T-helper 1 cell treated with Interleukin-12 subunit alpha and Interleukin-12 subunit beta and Interleukin-4 antibody, amounts not matched to agents 30 ng/mL and 1 ng/mL, for 36 hours (primary cell): Measurements from ENCODE around the gene C1orf141. TPM values are rescaled to one million over a fixed set of nuclear protein-coding genes. Genes with fewer than 3 reads are reported as not detected.
"Not testable (repeated sequence)": the region's sequence is repeated elsewhere in the genome, so short reads cannot be mapped to it uniquely, and the experiment has no call there.

Experiments
- intact Hi-C: fragments of 100-400 bp; cut with micrococcal nuclease; formaldehyde crosslinking; loops from one replicate; pipeline ENCODE4 v1.15.1; 2024
- total RNA-seq: library from RNA; stranded (reverse); gene quantifications from 2 replicates; pipeline ENCODE4 v1.2.3, GENCODE V29; 2022

C1orf141 gene
- total RNA-seq, 1 donor from 2014 or later: not detected

GRCh38 chr1:67146101-67146500 is 11.3 kb upstream of the C1orf141 start:
- intact Hi-C loops: loop anchor here (5.0 kb wide), 2 partner anchors 164 to 286 kb away; partner anchors contain the start of gene SERBP1

GRCh38 chr1:67144696-67145095 is 9.9 kb upstream of the C1orf141 start:
- intact Hi-C loops: loop anchor here (1.0 to 5.0 kb wide), 5 partner anchors 19 to 288 kb away; partner anchors contain the start of gene SERBP1

GRCh38 chr1:67143966-67144365 is 9.2 kb upstream of the C1orf141 start:
- intact Hi-C loops: loop anchor here (1.0 kb wide), 6 partner anchors 19 to 384 kb away; partner anchors contain the start of gene SLC35D1

- intact Hi-C loops: loop anchor here (1.0 kb wide), 3 partner anchors 89 to 383 kb away; partner anchors contain the start of gene SLC35D1
Measured at GRCh38 chr1:67142931-67143330, 8.2 kb upstream of the C1orf141 start.

GRCh38 chr1:67141832-67142231 is 7.1 kb upstream of the C1orf141 start:
- intact Hi-C loops: not testable (repeated sequence)

- intact Hi-C loops: no loop called here
Measured at GRCh38 chr1:67140460-67140859, 5.7 kb upstream of the C1orf141 start.

- intact Hi-C loops: no loop called here
Measured at GRCh38 chr1:67138813-67139499, 4.2 kb upstream of the C1orf141 start.

GRCh38 chr1:67137307-67137753 is 2.6 kb upstream of the C1orf141 start:
- intact Hi-C loops: no loop called here

GRCh38 chr1:67135354-67135753 is 584 bp upstream of the C1orf141 start:
- intact Hi-C loops: no loop called here

GRCh38 chr1:67133177-67133576 is 1.6 kb downstream of the C1orf141 start:
- intact Hi-C loops: no loop called here

- intact Hi-C loops: no loop called here
Measured at GRCh38 chr1:67130673-67131072, 4.1 kb downstream of the C1orf141 start.

- intact Hi-C loops: no loop called here
Measured at GRCh38 chr1:67126974-67127373, 7.8 kb downstream of the C1orf141 start.

GRCh38 chr1:67126111-67126746 is 8.5 kb downstream of the C1orf141 start:
- intact Hi-C loops: no loop called here

- intact Hi-C loops: no loop called here
Measured at GRCh38 chr1:67124455-67124854, 10.3 kb downstream of the C1orf141 start.

- intact Hi-C loops: no loop called here
Measured at GRCh38 chr1:67120855-67121619, 13.7 kb downstream of the C1orf141 start.

- intact Hi-C loops: no loop called here
Measured at GRCh38 chr1:67118646-67119045, 16.1 kb downstream of the C1orf141 start.

- intact Hi-C loops: no loop called here
Measured at GRCh38 chr1:67118191-67118590, 16.6 kb downstream of the C1orf141 start.

GRCh38 chr1:67114162-67114561 is 20.6 kb downstream of the C1orf141 start:
- intact Hi-C loops: no loop called here

- intact Hi-C loops: no loop called here
Measured at GRCh38 chr1:67110352-67110751, 24.4 kb downstream of the C1orf141 start.

GRCh38 chr1:67105508-67105907 is 29.3 kb downstream of the C1orf141 start:
- intact Hi-C loops: no loop called here

GRCh38 chr1:67103548-67103947 is 31.2 kb downstream of the C1orf141 start:
- intact Hi-C loops: no loop called here

- intact Hi-C loops: no loop called here
Measured at GRCh38 chr1:67100833-67101232, 33.9 kb downstream of the C1orf141 start.
